Activated CD8-positive, alpha-beta T cell treated with anti-CD3 and anti-CD28 coated beads, Interleukin-2, amount 10 ng/mL, durations not matched to agents 7 days and 5 days (primary cell): ENCODE measurements around the gene ANKRD12. TPM values are rescaled to one million over a fixed set of nuclear protein-coding genes. Genes with fewer than 3 reads are reported as not detected.
"Not testable (repeated sequence)": the region's sequence is repeated elsewhere in the genome, so short reads cannot be mapped to it uniquely, and the experiment has no call there.

Experiments used
- ATAC-seq: fragments of 150-1000 bp; cut with Tn5 transposase; one replicate; pipeline ENCODE4 v1.10.0; 2021; ENCODE audit warnings: moderate library complexity
- CTCF ChIA-PET: fragments of 350-600 bp; sonication (Branson Sonifier 250); formaldehyde crosslinking; loops from one replicate; lab custom pipeline; 2021; ENCODE audit warnings: antibody characterized with exemption; lab: Charles Lee
- POLR2A ChIA-PET: fragments of 350-600 bp; sonication (Branson Sonifier 250); formaldehyde crosslinking; loops from one replicate; lab custom pipeline; 2021; ENCODE audit warnings: antibody characterized with exemption; lab: Charles Lee
- DNase-seq: peaks from one replicate; pipeline ENCODE4 v3.0.0-alpha.2; 2020
- H3K27ac Mint-ChIP-seq: one replicate; pipeline ENCODE4 v1.8.0; 2021; ENCODE audit warnings: mild to moderate bottlenecking, mixed read lengths
- H3K27me3 Mint-ChIP-seq: one replicate; pipeline ENCODE4 v1.8.0; 2021; ENCODE audit warnings: low read depth, mixed read lengths
- H3K36me3 Mint-ChIP-seq: one replicate; pipeline ENCODE4 v1.8.0; 2021; ENCODE audit warnings: low read depth, mixed read lengths
- H3K4me1 Mint-ChIP-seq: one replicate; pipeline ENCODE4 v1.8.0; 2021; ENCODE audit warnings: low read depth, mixed read lengths
- H3K4me3 Mint-ChIP-seq: one replicate; pipeline ENCODE4 v1.8.0; 2021; ENCODE audit warnings: mild to moderate bottlenecking, mixed read lengths
- H3K9me3 Mint-ChIP-seq: one replicate; pipeline ENCODE4 v1.8.0; 2022; ENCODE audit warnings: mixed read lengths; ENCODE audit not compliant: insufficient read depth
- total RNA-seq, 2 experiments: library from RNA; stranded (reverse); gene quantifications; one replicate each; pipeline ENCODE4 v1.2.3, GENCODE V29; 2021

The ANKRD12 gene
- total RNA-seq, 2 experiments from 2014 or later, result 60.8 to 68.9 TPM

DNA sequence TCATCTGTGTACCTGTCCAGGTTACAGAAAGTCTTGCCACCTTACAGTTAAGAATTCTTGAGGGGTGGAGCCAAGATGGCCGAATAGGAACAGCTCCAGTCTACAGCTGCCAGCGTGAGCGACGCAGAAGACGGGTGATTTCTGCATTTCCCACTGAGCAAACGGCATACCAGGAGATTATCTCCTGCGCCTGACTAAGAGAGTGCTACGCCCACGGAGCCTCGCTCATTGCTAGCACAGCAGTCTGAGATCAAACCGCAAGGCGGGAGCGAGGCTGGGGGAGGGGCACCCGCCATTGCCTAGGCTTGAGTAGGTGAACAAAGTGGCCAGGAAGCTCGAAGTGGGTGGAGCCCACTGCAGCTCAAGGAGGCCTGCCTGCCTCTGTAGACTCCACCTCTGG lies 128.2 kb downstream of the ANKRD12 start:
- H3K27ac Mint-ChIP-seq, H3K4me1 Mint-ChIP-seq, POLR2A ChIA-PET, DNase-seq, ATAC-seq, CTCF ChIA-PET, H3K9me3 Mint-ChIP-seq, H3K4me3 Mint-ChIP-seq, H3K27me3 Mint-ChIP-seq: not testable (repeated sequence)
- H3K36me3 Mint-ChIP-seq, result peaks cover 63% of the 10 kb centered on the region

DNA sequence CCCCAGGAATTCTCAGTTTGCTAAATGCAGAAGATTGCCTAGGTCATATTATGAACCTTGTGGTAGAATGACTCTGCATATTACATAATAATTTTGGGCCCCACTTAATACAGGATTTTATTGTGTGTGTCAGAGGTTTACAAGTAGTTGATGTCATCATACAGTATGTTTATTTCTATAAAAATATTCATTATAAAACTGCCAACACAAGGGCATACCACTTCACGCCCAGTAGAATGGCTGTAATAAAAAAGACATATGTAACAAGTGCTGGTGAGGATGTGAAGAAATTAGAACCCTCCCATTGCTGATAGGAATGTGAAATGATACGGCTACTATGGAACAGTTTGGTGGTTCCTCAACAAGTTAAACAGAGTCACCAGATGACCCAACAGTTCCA lies 136.6 kb downstream of the ANKRD12 start:
- H3K36me3 Mint-ChIP-seq, result peaks cover 57% of the 10 kb centered on the region
- H3K4me1 Mint-ChIP-seq, result no peaks in the 10 kb centered on the region
- CTCF ChIA-PET, result no interaction called here

DNA sequence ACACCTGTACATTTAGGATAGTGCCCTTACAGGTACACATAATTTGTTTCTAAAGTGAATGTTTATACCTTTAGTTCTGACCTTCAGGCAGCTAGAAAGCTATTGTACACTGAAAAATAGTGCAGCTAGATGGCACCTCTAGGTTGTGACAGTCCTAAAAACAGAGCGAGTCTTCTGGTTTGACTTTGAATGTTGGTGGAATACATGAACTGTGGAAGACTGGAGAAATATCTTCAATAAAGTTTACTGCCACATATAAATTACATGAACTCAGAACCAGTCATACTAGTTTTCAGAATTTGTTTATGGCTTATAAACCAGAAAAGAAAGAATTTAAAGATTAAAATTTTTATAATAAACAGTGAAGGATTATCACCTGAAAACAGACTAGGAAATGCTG lies 139.3 kb downstream of the ANKRD12 start:
- Mint-ChIP-seq H3K4me1 (no peaks in the 10 kb centered on the region), H3K9me3 (no peaks in the 10 kb centered on the region), H3K27me3 (no peaks in the 10 kb centered on the region), H3K36me3 (peaks cover 64% of the 10 kb centered on the region), H3K27ac (no peak overlapping the region), H3K4me3 (no peak overlapping the region)
- POLR2A ChIA-PET, result no interaction called here
- CTCF ChIA-PET, result interaction anchor here (0.6 to 1.9 kb wide), 2 partner anchors 95 to 202 kb away, joined by 4 to 6 read pairs; no protein-coding TSS in a partner anchor
- ATAC-seq (no peak), DNase-seq (no peak)

More for the DNA sequence above, 136.6 kb downstream of the ANKRD12 start:
- DNase-seq (no peak), ATAC-seq (no peak)
- H3K9me3 Mint-ChIP-seq, result no peaks in the 10 kb centered on the region
- no peak overlapping the region for H3K27ac Mint-ChIP-seq
- POLR2A ChIA-PET, result no interaction called here
- H3K4me3 Mint-ChIP-seq, result no peak overlapping the region
- H3K27me3 Mint-ChIP-seq, result no peaks in the 10 kb centered on the region

DNA sequence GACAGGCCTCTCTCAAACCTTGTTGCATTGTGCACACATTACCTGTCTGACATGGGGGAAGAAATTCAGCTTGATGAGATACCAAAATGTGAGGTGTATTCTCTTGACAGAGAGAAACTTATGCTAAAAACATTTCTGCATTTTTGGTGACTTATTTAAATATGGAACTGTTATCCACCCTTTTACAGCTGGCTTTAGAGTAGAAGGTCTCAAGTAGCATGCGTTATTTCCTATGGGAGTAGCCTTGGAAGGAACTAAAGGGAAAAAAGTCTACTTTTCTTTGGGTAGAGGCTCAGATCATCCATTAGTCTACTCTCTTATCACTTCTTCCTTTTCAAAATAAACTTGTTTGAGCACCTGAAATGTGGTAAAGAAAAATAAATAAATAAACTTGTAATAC lies 141.4 kb downstream of the ANKRD12 start:
- ATAC-seq, result no peak
- CTCF ChIA-PET, result no interaction called here

DNA sequence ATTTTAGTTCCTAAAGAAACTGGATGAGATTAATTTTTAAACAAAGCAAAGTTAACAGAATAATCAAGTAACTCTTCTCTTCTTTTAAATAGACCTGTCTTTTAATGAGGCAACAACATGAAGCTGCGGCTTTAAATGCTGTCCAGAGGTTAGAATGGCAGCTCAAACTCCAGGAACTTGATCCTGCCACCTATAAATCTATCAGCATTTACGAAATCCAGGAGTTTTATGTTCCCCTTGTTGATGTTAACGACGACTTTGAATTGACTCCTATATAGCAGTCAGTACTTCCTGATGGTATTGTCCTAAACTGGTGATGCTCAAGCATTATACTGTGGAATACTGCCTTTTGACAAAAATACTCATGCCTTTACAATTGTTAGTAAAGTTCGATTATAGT lies 144.3 kb downstream of the ANKRD12 start:
- H3K27me3 Mint-ChIP-seq, result no peaks in the 10 kb centered on the region
- ChIA-PET POLR2A (no interaction called here), CTCF (interaction anchor here (0.6 kb wide), 1 partner anchor 22 kb away, joined by 3 read pairs; no protein-coding TSS in a partner anchor)
- DNase-seq (no peak), ATAC-seq (no peak)
- H3K36me3 Mint-ChIP-seq, result peaks cover 49% of the 10 kb centered on the region
- no peaks in the 10 kb centered on the region for H3K9me3 Mint-ChIP-seq
- H3K4me3 Mint-ChIP-seq, result no peak overlapping the region
- no peak overlapping the region for H3K27ac Mint-ChIP-seq
- H3K4me1 Mint-ChIP-seq, result no peaks in the 10 kb centered on the region

More for the DNA sequence above, 141.4 kb downstream of the ANKRD12 start:
- no peaks in the 10 kb centered on the region for H3K27me3 Mint-ChIP-seq
- H3K9me3 Mint-ChIP-seq, result no peaks in the 10 kb centered on the region
- H3K4me1 Mint-ChIP-seq, result no peaks in the 10 kb centered on the region
- H3K27ac Mint-ChIP-seq, result no peak overlapping the region
- H3K36me3 Mint-ChIP-seq, result peaks cover 58% of the 10 kb centered on the region
- no peak overlapping the region for H3K4me3 Mint-ChIP-seq
- DNase-seq, result no peak
- POLR2A ChIA-PET, result no interaction called here

DNA sequence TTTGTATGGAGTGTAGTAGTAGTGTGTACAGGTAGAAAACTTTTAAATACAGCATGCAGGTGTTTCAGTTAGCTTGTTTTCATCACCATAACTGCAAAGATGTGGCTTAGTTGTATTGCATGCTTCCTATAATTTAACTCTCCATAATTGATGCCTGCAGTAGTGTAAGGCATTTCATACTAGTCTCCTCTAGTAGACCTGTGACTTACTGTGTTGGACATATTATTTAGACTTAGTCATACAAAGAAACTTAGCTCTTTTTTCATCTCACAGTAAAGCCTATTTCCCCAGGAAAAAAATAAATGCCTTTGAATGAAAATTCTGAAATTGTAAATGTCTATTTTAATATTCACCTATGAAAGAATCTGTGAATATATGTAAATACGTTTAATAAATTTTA lies 145.2 kb downstream of the ANKRD12 start:
- Mint-ChIP-seq H3K27me3 (no peaks in the 10 kb centered on the region), H3K36me3 (peaks cover 44% of the 10 kb centered on the region), H3K4me3 (no peak overlapping the region), H3K4me1 (no peaks in the 10 kb centered on the region), H3K9me3 (no peaks in the 10 kb centered on the region), H3K27ac (no peak overlapping the region)
- no peak for ATAC-seq
- CTCF ChIA-PET, result no interaction called here
- no peak for DNase-seq
- POLR2A ChIA-PET, result no interaction called here

DNA sequence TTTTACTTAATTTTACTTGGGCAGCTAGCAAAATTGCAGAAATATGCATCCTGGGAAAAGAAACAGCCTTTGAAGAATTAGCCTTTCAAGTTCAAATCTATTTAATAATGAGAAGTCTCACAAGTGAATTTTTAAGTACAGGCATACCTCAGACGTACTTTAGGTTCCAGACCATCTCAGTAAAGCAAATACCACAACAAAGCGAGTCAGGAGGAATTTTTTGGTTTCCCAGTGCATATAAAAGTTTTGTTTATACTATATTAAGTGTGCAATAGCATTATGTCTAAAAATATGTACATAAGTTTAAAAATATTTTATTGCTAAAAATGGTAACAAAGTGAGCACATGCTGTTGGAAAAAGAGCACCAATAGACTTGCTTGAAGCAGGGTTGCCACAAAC lies 147.2 kb downstream of the ANKRD12 start:
- H3K36me3 Mint-ChIP-seq, result peaks cover 34% of the 10 kb centered on the region
- H3K27me3 Mint-ChIP-seq, result no peaks in the 10 kb centered on the region
- H3K9me3 Mint-ChIP-seq, result peaks cover 6% of the 10 kb centered on the region
- DNase-seq (no peak), ATAC-seq (no peak)
- no peak overlapping the region for H3K27ac Mint-ChIP-seq
- POLR2A ChIA-PET, result no interaction called here
- H3K4me3 Mint-ChIP-seq, result no peak overlapping the region
- CTCF ChIA-PET, result no interaction called here
- H3K4me1 Mint-ChIP-seq, result no peaks in the 10 kb centered on the region

DNA sequence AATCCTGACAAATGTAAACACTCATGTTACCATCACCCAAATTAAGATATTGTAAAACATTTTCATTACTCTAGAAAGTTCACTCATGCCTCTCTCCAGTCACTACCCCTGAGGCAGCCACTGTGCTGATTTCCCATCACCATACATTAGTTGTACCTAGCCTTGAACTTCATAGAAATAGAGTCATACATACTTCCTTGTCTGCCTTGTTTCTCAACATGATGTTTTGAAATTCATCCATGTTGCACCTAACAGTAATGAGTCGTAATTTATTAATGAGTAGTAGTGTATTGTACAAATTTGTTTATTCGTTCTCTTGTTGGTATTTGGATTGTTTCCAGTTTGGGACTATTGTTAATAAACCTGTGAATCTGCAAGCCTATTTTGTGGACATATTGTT lies 149.0 kb downstream of the ANKRD12 start:
- H3K9me3 Mint-ChIP-seq, result peaks cover 9% of the 10 kb centered on the region
- H3K4me3 Mint-ChIP-seq, result no peak overlapping the region
- ATAC-seq (no peak), DNase-seq (no peak)
- POLR2A ChIA-PET, result no interaction called here
- peaks cover 23% of the 10 kb centered on the region for H3K36me3 Mint-ChIP-seq
- CTCF ChIA-PET, result no interaction called here
- no peaks in the 10 kb centered on the region for H3K27me3 Mint-ChIP-seq
- no peaks in the 10 kb centered on the region for H3K4me1 Mint-ChIP-seq
- no peak overlapping the region for H3K27ac Mint-ChIP-seq

DNA sequence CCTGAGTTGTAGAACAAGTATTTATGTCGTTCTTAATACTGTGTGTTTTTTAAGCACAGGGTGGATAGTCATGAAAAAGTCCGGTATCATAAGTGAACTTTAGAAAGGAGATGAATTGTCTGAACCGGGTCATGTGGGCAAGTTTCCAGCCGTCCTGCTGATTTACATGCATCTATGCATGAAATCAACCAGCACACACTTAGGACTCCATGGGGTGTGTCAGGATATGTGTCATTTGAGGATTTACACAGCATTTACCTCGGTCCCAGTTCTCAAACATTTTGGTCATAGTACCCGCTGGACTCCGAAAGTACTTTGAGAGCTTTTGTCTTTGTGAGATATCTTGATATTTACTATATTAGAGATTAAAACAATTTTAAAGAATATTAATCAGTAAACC lies 150.5 kb downstream of the ANKRD12 start:
- Mint-ChIP-seq H3K4me1 (no peaks in the 10 kb centered on the region), H3K36me3 (peaks cover 19% of the 10 kb centered on the region), H3K4me3 (no peak overlapping the region), H3K9me3 (peaks cover 15% of the 10 kb centered on the region), H3K27me3 (no peaks in the 10 kb centered on the region), H3K27ac (no peak overlapping the region)
- POLR2A ChIA-PET, result no interaction called here
- ATAC-seq, result no peak
- CTCF ChIA-PET, result no interaction called here
- no peak for DNase-seq

DNA sequence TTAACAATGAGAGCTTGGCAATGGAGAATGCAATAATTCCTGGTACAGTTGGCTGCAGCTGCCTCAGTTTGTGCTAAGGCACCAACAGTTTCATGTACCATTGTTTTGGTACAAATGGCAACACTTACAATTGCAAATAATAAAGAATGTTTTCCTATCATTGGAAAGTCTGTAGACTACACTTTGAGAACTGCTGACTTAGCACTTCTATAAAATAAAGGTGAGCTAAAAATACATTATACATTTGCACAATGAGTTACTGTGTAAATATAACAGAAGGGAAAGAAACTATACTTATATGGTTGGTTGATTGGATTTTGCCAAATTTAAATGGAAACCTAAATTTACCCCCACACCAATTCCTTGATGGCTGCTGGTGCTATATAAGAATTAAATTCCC lies 153.1 kb downstream of the ANKRD12 start:
- POLR2A ChIA-PET, result no interaction called here
- CTCF ChIA-PET, result no interaction called here
- peaks cover 9% of the 10 kb centered on the region for H3K36me3 Mint-ChIP-seq
- no peak overlapping the region for H3K27ac Mint-ChIP-seq
- peaks cover 27% of the 10 kb centered on the region for H3K9me3 Mint-ChIP-seq
- ATAC-seq, result no peak
- no peaks in the 10 kb centered on the region for H3K27me3 Mint-ChIP-seq
- no peak for DNase-seq
- no peak overlapping the region for H3K4me3 Mint-ChIP-seq
- H3K4me1 Mint-ChIP-seq, result no peaks in the 10 kb centered on the region

DNA sequence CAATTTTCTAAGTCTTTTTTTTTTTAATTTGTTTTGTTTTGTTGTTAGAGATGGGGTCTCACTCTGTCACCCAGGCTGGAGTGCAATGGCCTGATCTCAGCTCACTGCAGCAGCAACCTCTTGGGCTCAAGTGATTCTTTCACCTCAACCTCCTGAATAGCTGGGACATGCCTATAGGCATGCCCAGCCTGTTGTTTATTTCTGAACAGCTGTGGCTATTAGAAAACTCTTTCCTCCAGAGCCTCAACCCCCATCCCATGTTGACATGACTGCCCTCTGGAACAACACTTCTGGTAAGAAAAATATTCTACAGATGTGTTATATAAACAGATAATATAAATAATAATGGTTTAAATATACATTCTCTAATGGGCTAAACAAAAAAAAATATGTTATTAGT lies 153.6 kb downstream of the ANKRD12 start:
- CTCF ChIA-PET, result no interaction called here
- POLR2A ChIA-PET, result no interaction called here
- Mint-ChIP-seq H3K4me1 (no peaks in the 10 kb centered on the region), H3K36me3 (peaks cover 9% of the 10 kb centered on the region), H3K27ac (no peak overlapping the region), H3K4me3 (no peak overlapping the region), H3K9me3 (peaks cover 27% of the 10 kb centered on the region), H3K27me3 (no peaks in the 10 kb centered on the region)
- ATAC-seq, result no peak
- no peak for DNase-seq

DNA sequence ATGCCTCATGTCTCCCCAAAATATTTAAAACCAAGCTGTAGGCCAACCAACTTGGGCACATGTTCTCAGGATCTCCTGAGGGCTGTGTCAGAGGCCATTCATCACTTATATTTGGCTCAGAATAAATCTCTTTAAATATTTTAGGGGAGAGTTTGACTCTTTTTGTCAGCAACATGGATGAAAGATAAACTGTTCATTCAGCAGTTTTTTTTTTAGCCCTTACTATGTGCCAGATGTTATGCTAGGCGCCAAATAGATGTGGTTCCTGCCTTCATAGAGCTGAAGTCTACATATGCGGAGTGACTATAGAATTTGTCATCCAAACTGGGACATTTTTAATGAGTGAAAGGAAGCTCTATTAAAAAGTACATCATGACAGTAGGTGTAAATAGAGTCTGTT lies 155.5 kb downstream of the ANKRD12 start:
- DNase-seq (no peak), ATAC-seq (no peak)
- ChIA-PET CTCF (no interaction called here), POLR2A (no interaction called here)
- Mint-ChIP-seq H3K27ac (no peak overlapping the region), H3K4me1 (no peaks in the 10 kb centered on the region), H3K36me3 (peaks cover 5% of the 10 kb centered on the region), H3K4me3 (no peak overlapping the region), H3K27me3 (no peaks in the 10 kb centered on the region), H3K9me3 (peaks cover 27% of the 10 kb centered on the region)

DNA sequence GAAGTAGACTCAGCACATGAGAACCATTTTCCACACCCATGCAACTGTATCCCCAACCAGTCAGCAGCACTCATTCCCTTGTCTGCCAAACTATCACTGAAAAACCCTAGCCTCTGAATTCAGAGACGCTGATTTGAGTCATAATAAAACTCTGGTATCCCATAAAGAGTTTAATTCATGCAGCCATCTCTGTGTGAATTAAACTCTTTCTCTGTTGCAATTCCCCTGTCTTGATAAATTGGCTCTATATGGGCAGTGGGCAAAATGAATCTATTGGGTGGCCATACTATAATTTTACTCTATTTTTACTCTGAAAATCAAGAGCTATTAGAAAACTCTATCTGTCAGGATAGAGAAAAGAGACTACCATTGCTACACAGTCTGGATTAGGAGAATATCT lies 157.4 kb downstream of the ANKRD12 start:
- H3K4me3 Mint-ChIP-seq, result no peak overlapping the region
- H3K36me3 Mint-ChIP-seq, result peaks cover 2% of the 10 kb centered on the region
- no peaks in the 10 kb centered on the region for H3K4me1 Mint-ChIP-seq
- ATAC-seq (no peak), DNase-seq (no peak)
- H3K27me3 Mint-ChIP-seq, result no peaks in the 10 kb centered on the region
- no peak overlapping the region for H3K27ac Mint-ChIP-seq
- CTCF ChIA-PET, result interaction anchor here (0.6 kb wide), 1 partner anchor 176 kb away, joined by 3 read pairs; no protein-coding TSS in a partner anchor
- POLR2A ChIA-PET, result no interaction called here
- peaks cover 19% of the 10 kb centered on the region for H3K9me3 Mint-ChIP-seq
